Stimulated activated CD8-positive, alpha-beta memory T cell treated with anti-CD3 and anti-CD28 coated beads, Interleukin-7, amount 100 ng/mL, for 4 hours (primary cell): ENCODE measurements around the gene CSF1.
"Not testable (repeated sequence)": the region's sequence is repeated elsewhere in the genome, so short reads cannot be mapped to it uniquely, and the experiment has no call there.

Experiments used
- DNase-seq, 2 donors: peaks; one replicate each; pipeline ENCODE4 v3.0.0-alpha.2; 2020; ENCODE audit warnings: low read depth in 2 of 2

The CSF1 gene

DNA sequence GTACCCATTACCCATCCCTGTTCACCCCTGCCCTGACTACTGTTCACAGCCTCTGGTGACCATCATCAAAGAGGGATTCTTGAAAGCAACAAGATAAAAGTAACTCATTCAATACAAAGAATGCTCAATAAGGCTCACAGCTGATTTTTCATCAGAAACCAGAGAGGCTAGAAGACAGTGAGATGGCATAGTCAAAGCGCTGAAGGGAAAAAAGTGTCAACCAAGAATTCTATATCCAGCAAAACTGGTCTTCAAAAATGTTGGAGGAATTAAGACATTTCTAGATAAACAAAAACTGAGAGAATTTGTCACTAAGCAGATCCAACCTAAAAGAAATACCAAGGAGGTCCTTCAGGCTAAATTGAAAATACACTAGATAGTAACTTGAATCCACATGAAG, 27.1 kb downstream of the CSF1 start:
- DNase-seq, result no peak

DNA sequence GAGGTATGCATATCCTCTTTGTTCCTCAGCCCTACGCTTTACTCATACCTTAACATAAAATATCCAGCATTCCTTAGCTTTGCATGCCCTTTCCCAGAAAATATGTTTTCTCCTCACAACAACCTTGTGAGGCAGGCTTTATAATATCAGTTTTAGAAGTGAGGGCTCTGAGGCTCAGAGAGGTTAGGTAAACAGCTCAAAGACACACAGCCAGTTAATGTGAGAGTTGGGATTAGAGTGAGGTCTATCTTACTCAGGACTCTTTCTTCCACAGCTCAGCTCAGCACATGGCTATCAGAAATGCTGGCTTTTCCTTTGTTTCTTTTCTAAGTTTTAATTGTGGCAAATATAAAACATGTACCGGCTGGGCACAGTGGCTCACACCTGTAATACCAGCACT, 27.9 kb downstream of the CSF1 start:
- DNase-seq, result no peak

DNA sequence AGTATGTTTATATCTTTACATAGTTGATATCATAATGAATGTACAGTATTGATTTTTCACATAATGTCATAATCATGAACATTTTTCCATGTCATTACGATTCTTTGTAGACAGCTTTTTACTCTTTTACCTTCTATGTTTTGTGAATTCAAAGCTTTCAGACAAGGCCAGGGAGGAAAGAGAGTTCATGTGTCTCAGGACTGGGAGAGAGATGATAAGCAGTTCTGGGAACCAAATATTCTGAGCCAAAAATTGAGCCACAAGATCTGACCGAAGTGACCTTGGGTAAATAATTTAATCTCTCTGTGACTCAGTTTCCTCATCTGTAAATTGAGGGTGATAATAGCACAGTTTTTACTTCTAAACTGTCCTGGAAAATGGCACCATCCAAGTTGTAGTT, 31.8 kb downstream of the CSF1 start:
- DNase-seq, result no peak

DNA sequence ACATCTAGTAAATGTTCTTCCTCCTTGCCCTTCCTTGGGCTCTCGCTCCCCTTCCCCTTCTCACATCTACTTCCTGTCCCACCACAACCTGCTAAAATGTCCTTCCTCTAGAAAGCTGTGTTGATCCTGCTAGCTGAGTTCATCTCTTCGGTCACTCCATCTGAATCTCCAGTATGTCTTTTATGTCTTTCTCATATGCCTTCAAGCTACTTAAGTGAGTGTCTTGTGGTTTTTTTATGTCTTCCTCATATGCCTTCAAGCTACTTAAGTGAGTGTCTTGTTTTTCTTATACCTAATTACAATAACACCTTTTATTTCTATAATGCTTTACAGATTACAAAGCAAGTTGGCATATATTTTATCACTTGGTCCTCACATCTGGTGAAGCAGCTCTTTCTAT, 33.9 kb downstream of the CSF1 start:
- DNase-seq, result no peak

DNA sequence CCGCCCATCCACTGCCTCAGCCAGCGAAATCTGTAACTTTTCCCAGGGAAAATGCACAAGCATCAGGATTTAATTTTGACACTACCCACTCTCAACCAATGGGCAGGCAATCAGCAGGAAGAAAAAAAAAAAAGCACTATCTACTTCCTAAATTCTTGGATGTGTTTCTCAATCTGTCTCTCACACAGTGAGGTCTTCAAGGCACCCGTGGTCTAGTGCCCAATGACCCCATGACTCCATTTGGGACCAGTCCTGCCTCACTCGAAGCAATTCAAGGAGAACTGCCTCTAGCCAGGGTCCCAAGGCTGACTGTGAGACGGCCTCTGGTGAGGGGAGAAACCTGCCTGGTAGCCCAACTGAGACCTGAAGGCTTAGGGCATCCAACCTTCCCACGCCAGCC, 35.9 kb downstream of the CSF1 start:
- DNase-seq, result no peak

DNA sequence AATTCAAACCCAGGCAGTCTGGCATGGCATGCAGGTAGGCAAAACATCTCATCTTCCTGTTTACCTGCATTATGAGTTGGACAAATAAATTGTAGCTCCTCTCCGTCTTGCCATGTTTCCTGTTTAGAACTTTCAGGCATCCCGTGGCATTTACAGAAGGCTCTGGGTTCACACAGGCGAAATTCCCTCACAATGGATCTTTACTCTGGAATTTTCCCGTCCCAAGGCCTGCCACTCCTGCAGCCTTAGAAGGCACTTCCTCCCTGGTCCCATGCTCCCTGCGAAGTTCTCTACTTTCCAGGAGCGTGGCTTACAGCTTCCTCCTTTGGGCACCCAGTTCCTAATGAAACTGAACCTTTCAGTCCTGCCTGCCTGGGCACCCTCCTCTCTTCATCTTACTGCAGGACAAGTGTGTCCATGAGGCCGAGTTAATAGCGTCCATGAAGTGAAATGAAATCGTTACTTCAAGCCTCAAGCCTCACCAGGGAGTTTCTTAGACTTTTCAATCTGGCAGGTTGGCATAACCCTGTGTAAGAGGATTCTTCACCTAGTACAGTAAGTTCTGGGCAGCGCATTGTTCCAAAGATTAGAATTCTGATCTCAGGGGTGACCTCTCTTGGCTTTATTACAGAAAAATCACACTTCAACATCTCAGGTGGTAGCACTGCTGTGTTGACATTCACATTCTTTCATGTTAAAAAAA, 37.1 kb downstream of the CSF1 start:
- no peak for DNase-seq

DNA sequence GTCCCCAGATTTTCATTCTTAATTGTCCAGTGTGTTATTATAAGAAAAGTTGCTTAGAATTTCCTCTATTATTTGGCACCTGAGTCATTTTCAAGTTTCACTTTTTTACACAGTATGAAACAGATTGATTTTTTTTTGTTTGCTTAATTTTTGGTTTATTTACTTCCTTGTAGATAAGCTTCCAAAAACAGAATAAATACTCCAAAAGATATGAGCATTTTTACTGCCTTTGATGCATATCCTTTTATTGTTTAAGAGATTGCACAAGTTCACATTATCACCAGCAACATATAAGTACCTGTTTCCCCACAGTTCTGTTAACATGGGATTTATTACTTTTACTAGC, 37.6 kb downstream of the CSF1 start:
- DNase-seq, result no peak

DNA sequence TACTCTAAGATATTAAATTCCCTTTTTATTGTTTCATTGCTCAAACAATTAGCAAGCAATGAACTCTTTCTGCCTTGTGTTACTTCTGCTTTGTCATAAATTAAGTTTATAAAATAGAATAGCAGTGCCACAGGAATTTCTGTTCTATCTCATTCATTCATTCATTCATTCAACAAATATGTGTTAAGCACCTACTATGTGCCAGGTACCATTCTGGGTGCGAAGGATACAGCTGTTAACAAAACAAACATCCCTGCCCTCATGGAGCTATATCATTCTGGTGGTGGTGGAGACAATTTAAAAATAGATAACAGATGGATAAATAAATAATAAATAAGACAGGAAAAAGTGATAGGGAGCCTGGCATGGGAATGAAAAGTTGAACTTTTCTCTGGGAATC, 39.4 kb downstream of the CSF1 start:
- DNase-seq, result no peak

DNA sequence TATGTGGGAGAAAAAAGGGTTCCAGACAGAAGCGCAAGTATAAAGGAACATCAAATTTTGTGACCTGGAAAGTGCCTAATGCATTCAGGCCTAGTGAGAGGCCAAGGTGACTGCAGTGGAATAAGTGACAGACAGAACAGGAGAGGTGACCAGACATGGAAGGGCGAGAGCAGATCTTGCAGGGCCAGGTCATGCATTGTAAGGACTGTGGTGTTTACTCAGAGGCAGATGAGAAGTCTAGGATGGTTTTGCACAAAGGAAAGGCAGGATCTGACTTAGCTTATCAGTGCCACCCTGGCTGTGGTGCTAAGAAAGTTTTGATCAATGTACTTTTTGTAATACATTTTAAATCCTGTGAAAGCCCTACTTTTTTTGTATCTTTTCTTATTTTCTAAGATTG, 39.9 kb downstream of the CSF1 start:
- no peak for DNase-seq

DNA sequence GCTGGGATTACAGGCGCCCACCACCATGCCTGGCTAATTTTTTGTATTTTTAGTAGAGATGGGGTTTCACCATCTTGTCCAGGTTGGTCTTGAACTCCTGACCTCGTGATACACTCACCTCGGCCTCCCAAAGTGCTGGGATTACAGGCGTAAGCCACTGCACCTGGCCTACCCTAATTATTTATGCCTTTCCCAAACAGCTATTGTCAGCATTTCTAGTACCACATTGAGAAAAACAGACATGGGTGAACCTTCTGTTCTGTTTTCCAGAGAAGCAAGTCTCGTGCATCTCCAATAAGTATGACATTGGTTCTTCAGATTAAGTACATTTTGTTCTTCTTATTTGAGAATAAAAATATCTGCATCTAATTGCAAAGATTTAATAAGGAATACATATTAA, 40.9 kb downstream of the CSF1 start:
- not testable (repeated sequence) for DNase-seq

DNA sequence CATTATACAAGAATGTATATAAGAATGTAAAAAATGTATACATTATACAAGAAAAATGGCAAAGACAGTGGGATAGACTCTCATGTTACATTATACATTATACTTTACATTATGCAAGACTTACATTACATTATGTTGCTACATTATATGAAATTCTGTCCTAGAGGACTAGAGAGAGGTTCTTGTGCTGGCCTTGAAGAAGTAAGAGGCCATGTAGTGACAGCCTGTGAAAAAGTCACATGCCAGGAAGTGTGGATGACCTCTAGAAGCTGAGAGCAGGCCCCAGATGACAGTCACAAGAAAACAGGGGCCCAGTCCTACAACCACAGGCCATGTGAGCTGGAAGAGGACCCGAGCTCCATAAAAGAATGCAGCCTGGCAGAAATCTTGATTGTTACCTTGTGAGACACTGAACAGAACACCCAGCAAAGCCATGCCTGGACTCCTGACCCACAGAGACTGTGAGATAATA, 43.4 kb downstream of the CSF1 start:
- DNase-seq, result no peak

DNA sequence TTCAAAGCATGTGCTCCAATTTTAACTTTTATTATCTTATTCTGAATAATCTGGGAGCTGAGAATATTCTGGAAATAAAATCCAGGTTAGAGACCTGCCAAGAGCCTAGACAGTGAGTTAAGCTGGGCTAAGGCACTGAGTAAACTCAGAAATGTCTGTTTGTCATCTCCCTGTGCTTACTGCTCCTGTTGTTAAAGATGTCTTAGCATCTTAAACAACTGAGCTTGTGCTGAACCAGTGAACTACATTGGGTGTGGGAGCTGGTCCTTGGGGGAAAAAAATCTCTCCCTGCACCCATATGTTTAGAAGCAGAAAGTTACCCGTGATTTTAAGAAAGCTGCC, 49.0 kb downstream of the CSF1 start:
- no peak for DNase-seq

DNA sequence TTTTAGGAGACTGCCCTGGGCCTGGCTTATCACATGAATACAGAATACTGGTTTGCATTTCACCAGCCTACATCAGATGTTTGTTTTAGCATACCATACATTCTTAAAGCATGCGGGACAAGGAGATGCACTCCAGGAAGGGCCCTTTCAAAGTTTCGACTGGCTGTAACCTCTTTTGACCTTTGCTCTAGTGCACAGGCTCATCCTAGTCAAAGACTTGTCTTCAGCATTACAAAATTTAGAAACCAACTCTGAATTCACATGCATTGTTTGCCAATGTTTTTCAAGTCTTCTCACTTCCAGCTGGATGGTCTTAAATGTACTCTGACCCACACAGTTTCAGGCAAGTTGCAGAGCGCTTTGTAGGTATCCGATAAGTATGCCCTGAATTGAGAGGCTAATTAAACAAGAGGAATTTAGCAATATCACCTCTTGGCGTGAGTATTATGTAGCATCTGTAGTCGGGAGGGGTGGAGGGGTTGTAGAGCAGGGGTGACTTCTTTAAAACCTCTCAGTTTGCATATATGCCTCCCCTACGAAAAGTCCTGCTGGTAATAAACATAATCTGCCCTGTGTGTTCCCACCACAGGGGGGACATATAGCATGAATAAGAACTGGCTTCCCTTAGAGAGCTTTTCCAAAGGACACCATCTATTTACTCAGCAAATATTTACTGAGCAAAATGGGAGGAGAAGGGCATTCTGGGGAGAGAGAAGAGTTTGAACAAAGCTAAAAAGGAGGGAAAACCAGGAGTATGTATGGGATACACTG, 49.5 kb downstream of the CSF1 start:
- no peak for DNase-seq

DNA sequence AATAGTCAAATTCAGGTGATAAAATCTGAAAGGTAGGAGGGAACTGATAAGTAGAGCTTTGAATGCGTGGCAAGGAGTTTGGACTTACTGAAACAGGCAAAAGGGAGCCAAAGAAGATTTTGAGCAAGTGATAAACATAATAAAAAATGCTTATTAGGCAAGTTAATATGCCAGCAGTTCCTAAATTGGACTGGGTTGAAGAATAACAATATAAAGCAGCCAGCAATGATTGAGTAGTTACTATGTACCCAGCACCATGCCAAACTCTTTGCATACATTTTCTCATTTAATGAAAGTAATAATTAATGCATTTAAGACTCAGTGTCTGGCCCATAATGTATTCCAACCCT, 50.1 kb downstream of the CSF1 start:
- no peak for DNase-seq

DNA sequence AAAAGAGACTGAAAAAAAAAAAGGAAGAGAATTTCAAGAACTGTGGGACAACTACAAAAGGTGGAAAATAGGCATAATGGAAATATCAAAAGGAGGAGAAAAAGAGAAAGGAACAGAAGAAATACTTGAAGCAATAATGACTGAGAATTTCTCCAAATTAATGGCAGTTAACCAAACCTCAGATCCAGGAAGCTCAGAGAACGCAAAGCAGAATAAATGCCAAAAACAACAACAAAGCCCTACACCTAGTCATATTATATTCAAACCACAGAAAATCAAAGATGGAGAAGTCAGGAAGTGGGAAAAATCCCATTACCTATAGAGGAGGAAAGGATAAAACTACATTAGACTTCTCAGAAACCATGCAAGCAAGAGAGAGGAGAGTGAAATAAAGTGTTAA, 53.2 kb downstream of the CSF1 start:
- DNase-seq, result no peak

DNA sequence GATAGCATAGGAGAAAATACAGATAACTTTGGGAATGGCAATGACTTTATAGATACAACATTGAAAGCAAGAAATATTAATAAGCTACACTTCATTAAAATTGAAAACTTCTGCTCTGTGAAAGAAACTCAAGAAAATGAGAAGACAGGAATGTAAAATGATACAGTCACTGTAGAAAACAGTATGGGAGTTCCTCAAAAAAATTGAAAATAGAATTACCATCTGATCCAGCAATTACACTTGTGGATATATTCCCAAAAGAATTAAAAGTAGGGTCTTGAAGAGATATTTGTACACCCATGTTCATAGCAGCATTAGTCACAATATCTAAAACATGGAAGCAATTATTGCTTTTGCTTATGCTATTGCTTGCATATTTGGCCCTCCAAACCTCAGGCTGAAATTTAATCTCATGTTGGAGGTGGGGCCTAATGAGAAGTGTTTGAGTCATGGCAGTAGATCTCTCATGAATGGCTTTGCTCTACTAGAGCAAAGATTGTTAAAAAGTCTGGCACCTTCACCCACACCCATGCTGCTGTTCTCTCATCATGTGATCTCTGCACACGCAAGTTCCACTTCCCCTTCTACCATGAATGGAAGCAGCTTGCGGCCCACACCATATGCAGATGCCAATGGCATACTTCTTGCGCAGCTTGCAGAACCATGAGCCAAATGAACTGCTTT, 58.6 kb downstream of the CSF1 start:
- DNase-seq, result no peak

DNA sequence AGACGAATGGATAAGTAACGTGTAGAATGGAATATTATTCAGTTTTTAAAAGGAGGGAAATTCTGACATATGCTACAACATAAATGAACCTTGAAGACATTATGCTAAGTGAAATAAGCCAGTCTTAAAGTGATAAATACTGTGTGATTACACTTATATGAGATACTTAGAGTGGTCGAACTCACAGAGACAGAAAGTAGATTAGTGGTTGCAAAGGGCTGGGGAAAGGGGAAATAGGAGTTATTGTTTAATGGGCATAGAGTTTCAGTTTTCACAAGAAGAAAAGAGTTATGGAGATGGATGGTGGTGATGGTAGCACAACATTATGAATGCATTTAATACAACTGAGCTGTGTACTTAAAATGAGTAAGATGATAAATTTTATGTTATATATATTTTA, 59.3 kb downstream of the CSF1 start:
- DNase-seq, result no peak

DNA sequence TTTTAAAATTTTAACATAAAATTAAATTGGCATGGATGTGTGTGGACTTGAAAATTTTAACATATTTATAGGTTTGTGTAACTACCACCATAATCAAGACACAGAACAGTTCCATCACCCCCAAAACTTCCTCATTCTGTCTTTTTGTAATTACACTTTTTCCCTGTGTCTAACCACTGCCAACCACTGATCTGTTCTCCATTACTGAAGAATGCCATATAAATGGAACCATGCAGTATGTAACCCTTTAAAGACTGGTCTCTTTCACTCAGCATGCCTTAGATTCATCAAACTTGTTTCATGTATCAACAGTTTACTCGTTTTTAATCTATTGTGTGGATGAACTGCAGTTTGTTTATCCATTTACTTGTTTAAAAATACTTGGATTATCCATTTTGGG, 60.9 kb downstream of the CSF1 start:
- no peak for DNase-seq

DNA sequence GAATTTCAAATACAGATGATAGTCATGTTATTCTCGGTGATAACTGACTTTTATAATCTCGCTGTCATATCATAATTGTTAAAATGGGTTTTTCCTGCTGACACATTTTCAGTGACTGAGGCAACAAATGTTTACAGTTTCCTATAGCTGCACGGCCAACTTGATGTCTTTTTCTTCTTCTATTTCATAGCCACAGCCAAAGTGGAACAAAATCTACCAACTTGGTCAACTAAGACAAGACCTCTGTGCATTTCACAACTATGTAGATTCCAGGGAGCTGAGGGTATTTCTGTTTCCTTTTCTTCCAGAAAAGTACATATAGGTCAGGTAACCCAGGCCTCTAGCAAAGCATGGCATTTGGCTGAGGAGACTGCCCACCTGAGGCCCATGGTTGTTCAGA, 63.5 kb downstream of the CSF1 start:
- DNase-seq, result no peak

DNA sequence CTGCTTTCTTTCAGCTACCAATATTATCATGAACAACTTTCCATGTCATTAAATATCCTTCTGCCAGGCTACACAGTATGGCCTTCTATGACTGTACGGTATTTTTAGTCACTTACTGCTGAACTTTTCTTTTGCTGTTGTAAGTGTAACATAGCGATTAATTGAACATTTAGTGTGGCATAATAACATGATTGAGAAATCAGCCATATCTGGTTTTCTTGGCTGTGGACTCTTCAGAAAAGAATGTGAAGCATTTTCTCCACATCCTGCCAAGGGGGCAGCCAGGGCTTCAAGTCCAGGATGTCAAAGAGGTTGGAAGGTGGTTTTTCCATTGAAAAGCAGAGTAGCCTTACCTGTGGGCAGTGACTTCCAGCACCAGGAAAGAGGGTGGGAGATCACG, 65.1 kb downstream of the CSF1 start:
- DNase-seq, result no peak

DNA sequence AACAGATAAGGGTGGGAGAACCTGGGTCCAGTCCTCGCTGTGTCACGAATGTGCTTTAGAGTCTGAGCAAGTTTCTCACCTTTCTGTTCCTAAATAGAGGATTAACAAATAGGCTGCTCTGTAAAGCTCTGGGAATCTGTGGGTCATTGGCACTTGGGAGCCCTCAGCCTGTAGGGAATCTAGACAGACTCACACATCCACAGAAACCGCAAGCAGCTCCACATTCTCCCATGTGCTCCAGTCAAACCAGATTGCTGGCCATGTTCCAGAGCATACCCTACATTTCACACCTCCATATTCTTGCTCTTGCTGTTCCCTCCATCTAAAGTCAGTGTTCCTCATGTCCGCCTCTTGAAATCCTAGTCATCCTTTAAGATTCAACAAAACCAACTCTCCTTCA, 66.1 kb downstream of the CSF1 start:
- DNase-seq, result no peak

DNA sequence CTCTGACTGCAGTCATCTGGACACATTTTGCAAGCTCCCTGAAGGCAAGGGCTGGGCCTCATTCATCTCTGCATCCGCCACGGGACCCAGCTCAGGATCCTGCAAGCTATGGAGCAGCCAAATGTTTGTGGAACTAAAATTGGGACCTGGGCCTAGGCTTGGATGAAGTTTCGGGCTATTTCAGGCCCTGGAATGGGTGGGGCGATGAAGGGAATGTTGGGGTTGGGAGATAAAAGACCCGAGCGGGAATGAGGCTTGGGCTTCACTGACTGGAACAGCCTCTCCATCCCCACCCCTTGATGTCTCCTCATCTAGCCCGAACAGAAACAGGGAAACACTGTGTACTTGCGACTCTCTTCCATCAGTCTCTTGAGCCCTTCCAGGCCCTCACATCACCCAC, 66.6 kb downstream of the CSF1 start:
- DNase-seq, result no peak

DNA sequence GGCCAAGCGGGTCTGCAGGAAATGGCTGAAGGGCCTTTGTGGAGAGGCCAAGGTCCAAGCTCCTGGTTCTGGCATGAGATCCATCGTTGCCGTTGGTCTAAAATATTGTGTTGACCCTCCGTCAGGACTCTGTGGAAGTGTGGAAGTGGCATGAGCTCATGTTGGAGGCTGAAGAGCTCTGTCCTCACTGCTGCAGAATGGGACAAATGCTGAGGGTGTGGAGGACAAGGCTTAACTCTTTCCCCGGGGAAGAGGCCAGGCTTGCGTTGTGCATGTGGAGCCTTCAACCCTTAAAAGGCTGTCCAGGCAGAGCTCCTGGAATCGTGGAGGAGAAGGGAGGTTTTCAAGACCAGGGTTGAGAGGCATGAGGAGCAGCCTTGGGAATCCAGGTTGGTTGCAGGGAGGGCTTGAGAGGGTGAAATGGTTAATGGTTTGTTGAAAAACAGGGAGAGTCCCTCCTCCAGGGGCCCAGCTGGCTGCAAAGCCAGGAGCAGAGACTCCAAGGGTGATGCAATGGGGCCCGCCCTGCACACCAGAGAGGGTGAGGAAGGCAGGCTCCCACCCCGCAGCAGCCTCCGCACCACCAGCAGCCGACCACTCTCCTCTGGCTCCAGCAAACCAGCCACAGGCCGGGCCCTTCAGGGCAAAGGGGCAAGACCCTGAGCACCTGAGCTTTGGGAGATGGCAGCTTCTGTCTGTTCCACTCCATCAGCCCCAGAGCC, 67.2 kb downstream of the CSF1 start:
- no peak for DNase-seq
